Hepatocyte (in vitro differentiated cells): Measurements from ENCODE around the gene MX1. TPM values are rescaled to one million over a fixed set of nuclear protein-coding genes. Genes with fewer than 3 reads are reported as not detected.

Experiments
- DNase-seq: peaks from one replicate; pipeline ENCODE4 v3.0.0-alpha.2; 2016; ENCODE audit warnings: low spot score
- H2AFZ ChIP-seq: fragments of 200-600 bp; sonication (generic); 2 replicates; pipeline ENCODE4 v1.6.0; 2016; ENCODE audit warnings: antibody characterized with exemption, mild to moderate bottlenecking
- H3K27ac ChIP-seq: fragments of 200-600 bp; sonication (generic); 2 replicates; pipeline ENCODE4 v1.5.1; 2016; ENCODE audit warnings: mild to moderate bottlenecking
- H3K27me3 ChIP-seq: fragments of 200-600 bp; sonication (generic); 2 replicates; pipeline ENCODE4 v1.6.1; 2016
- H3K36me3 ChIP-seq: fragments of 200-600 bp; sonication (generic); replicated peaks from 2 replicates; pipeline ENCODE4 v1.5.1; 2016; ENCODE audit warnings: low read depth; ENCODE audit not compliant: insufficient read depth
- H3K4me1 ChIP-seq: fragments of 200-600 bp; sonication (generic); 2 replicates; pipeline ENCODE4 v1.5.1; 2016; ENCODE audit warnings: mild to moderate bottlenecking, moderate library complexity; ENCODE audit not compliant: insufficient read depth
- H3K4me2 ChIP-seq: fragments of 200-600 bp; sonication (generic); 2 replicates; pipeline ENCODE4 v1.6.0; 2016
- H3K4me3 ChIP-seq: fragments of 200-600 bp; sonication (generic); 2 replicates; pipeline ENCODE4 v1.5.1; 2016; ENCODE audit warnings: mild to moderate bottlenecking
- H3K79me2 ChIP-seq: fragments of 200-600 bp; sonication (generic); 2 replicates; pipeline ENCODE4 v1.6.0; 2017; ENCODE audit warnings: mild to moderate bottlenecking
- H3K9me2 ChIP-seq: fragments of 200-600 bp; sonication (generic); replicated peaks from 2 replicates; pipeline ENCODE4 v1.6.0; 2017; ENCODE audit warnings: mild to moderate bottlenecking; ENCODE audit not compliant: insufficient read depth
- H3K9me3 ChIP-seq: fragments of 200-600 bp; sonication (generic); 2 replicates; pipeline ENCODE4 v1.5.1; 2016; ENCODE audit warnings: low read depth, mild to moderate bottlenecking
- H4K20me1 ChIP-seq: fragments of 200-600 bp; sonication (generic); 2 replicates; pipeline ENCODE4 v1.6.0; 2016; ENCODE audit warnings: mild to moderate bottlenecking; ENCODE audit not compliant: insufficient read depth, poor library complexity, severe bottlenecking
- EZH2 ChIP-seq: fragments of 200-600 bp; sonication (generic); IDR thresholded peaks from 2 replicates; pipeline ENCODE4 v1.6.1; 2016; ENCODE audit warnings: antibody characterized with exemption, mild to moderate bottlenecking, borderline replicate concordance
- EZH2phosphoT487 ChIP-seq: fragments of 200-600 bp; sonication (generic); IDR thresholded peaks from one replicate; pipeline ENCODE4 v1.6.1; 2018; ENCODE audit warnings: antibody characterized with exemption, mild to moderate bottlenecking, low read depth, moderate library complexity; ENCODE audit not compliant: unreplicated experiment, severe bottlenecking
- WGBS: methylation state at CpG from one replicate; pipeline ENCODE4 v1.1.6; 2016; ENCODE audit warnings: low lambda C conversion rate; ENCODE audit errors: missing lambda C conversion rate; 5-methylcytosine and 5-hydroxymethylcytosine counted together
- polyA plus RNA-seq: library from polyadenylated mRNA; unstranded; fragments of >200 nt; fragmentation: Nextera tagmentation; extraction: Ambion mirVana; gene quantifications from 2 replicates; pipeline ENCODE4 v1.2.1, GENCODE V29; 2016
- total RNA-seq: library from RNA; depleted of rRNA; stranded (reverse); fragments of >200 nt; gene quantifications from 2 replicates; pipeline ENCODE4 v1.2.3, GENCODE V29; 2014
- TF ChIP-seq, protein P1 (sequence below): fragments of 200-600 bp; sonication (generic); IDR thresholded peaks from 2 replicates; pipeline ENCODE4 v1.5.1; 2016; ENCODE audit warnings: antibody characterized with exemption, mild to moderate bottlenecking; ENCODE audit not compliant: poor library complexity

Gene MX1
- total and polyA plus RNA-seq, 2 experiments from 2014 or later: 14.2 to 26.6 TPM

DNA sequence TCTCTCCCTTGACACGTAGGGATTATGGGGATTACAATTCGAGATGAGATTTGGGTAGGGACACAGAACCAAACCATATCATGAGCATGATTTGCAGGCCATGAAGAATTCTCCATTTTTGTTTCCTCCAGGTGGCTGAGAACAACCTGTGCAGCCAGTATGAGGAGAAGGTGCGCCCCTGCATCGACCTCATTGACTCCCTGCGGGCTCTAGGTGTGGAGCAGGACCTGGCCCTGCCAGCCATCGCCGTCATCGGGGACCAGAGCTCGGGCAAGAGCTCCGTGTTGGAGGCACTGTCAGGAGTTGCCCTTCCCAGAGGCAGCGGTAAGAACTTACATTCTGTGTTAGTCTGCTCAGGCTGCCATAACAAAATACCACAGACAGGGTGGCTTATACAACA lies 9.7 kb downstream of the MX1 start:
- H3K4me3 ChIP-seq: no peak overlapping the region
- H3K4me1 ChIP-seq: no peaks in the 10 kb centered on the region
- no peak for DNase-seq
- no peak overlapping the region for H3K27ac ChIP-seq
- no peaks in the 10 kb centered on the region for H4K20me1 ChIP-seq
- no peaks in the 10 kb centered on the region for H3K9me2 ChIP-seq
- 93% methylated on average over 11 of the region's 11 CpGs for WGBS
- H3K36me3 ChIP-seq: no peaks in the 10 kb centered on the region
- TF ChIP-seq, protein P1, sequence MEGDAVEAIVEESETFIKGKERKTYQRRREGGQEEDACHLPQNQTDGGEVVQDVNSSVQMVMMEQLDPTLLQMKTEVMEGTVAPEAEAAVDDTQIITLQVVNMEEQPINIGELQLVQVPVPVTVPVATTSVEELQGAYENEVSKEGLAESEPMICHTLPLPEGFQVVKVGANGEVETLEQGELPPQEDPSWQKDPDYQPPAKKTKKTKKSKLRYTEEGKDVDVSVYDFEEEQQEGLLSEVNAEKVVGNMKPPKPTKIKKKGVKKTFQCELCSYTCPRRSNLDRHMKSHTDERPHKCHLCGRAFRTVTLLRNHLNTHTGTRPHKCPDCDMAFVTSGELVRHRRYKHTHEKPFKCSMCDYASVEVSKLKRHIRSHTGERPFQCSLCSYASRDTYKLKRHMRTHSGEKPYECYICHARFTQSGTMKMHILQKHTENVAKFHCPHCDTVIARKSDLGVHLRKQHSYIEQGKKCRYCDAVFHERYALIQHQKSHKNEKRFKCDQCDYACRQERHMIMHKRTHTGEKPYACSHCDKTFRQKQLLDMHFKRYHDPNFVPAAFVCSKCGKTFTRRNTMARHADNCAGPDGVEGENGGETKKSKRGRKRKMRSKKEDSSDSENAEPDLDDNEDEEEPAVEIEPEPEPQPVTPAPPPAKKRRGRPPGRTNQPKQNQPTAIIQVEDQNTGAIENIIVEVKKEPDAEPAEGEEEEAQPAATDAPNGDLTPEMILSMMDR: no peak
- no peak for TF ChIP-seq EZH2
- TF ChIP-seq EZH2phosphoT487: no peak
- H3K4me2 ChIP-seq: no peak overlapping the region
- no peaks in the 10 kb centered on the region for H3K79me2 ChIP-seq
- no peaks in the 10 kb centered on the region for H3K27me3 ChIP-seq
- H2AFZ ChIP-seq: no peak overlapping the region
- H3K9me3 ChIP-seq: peaks cover 8% of the 10 kb centered on the region

DNA sequence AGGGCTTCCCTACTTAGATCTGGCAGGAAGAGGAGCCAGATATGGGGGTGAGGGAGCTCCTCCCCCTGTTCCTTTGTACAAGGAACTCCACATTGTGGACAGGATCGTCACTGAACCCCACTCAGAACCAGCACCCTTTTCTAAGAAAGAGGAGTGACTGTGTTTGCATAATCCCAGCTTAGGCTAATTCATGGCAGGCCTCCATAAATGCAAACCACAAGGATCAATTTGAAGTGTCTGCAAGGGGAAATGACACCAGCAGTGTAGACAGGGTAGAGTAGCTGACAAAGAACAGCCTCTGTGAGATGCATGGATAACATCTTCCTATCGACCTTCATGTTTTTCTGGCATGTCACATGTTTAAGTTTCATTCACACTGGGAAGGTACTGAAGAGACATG lies 11.7 kb downstream of the MX1 start:
- no peaks in the 10 kb centered on the region for H3K27me3 ChIP-seq
- H3K36me3 ChIP-seq: no peaks in the 10 kb centered on the region
- H3K4me3 ChIP-seq: no peak overlapping the region
- WGBS: 56% methylated on average over 2 of the region's 2 CpGs
- H3K4me1 ChIP-seq: no peaks in the 10 kb centered on the region
- no peak overlapping the region for H3K27ac ChIP-seq
- no peak overlapping the region for H2AFZ ChIP-seq
- no peaks in the 10 kb centered on the region for H3K79me2 ChIP-seq
- no peak overlapping the region for H3K4me2 ChIP-seq
- no peaks in the 10 kb centered on the region for H3K9me2 ChIP-seq
- H4K20me1 ChIP-seq: no peaks in the 10 kb centered on the region
- H3K9me3 ChIP-seq: peaks cover 8% of the 10 kb centered on the region
- TF ChIP-seq EZH2: no peak
- TF ChIP-seq, protein P1: no peak
- TF ChIP-seq EZH2phosphoT487: no peak
- no peak for DNase-seq

DNA sequence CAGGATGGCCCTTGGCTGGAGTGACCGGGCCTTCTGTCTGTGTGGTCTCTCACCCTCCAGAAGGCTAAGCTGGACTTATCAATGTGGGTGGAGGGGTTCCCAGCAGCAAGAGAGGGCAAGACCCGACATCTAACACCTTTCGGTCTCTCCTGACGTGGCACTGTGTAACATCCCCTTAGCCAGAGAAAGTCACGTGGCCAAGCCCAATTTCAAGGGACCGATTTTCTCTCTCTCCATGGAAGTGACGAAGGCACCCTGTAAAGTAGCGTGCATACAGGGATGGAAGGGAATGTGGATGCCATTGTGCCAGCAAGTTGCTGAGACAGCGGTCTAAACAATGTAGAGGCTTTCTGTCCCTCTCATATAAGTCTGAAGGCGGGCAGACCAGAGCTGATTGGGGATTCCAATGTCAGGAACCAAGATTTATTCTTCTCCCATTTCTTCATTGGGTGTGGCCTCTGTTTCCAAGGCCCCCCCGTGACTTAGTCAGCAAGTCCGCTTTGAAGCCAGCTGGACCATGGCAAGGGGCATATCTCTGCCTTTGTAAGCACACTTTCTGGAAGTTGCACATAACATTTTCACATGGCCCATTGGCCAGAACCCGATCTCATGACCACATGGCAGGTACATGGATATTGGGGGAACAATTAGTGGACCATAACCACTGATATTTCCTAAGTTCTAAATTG lies 12.5 kb downstream of the MX1 start:
- DNase-seq: no peak
- Histone ChIP-seq H3K27me3 (no peaks in the 10 kb centered on the region), H3K9me2 (no peaks in the 10 kb centered on the region), H3K9me3 (peaks cover 8% of the 10 kb centered on the region), H3K4me1 (no peaks in the 10 kb centered on the region), H2AFZ (no peak overlapping the region), H3K4me2 (no peak overlapping the region), H3K27ac (no peak overlapping the region), H3K4me3 (no peak overlapping the region), H4K20me1 (no peaks in the 10 kb centered on the region), H3K79me2 (no peaks in the 10 kb centered on the region), H3K36me3 (no peaks in the 10 kb centered on the region)
- TF ChIP-seq EZH2 (no peak), EZH2phosphoT487 (no peak)
- TF ChIP-seq, protein P1: no peak
- 95% methylated on average over 13 of the region's 13 CpGs for WGBS
